Thyroid gland (tissue), 4 donors: ENCODE data around the gene RALB.

ENCODE experiments used
- POLR2A ChIP-seq, 2 donors: fragments of 450-650 bp; IDR thresholded peaks; one replicate each; pipeline ENCODE4 v1.6.1; 2017; ENCODE audit warnings: antibody characterized with exemption in 2 of 2, mild to moderate bottlenecking in 2 of 2, moderate library complexity in 1 of 2
- TF ChIP-seq, protein P1 (sequence below), 6 experiments: fragments of 200-600 bp in 3 of 6; fragments of 450-650 bp in 3 of 6; sonication (generic) in 3 of 6; IDR thresholded peaks; one replicate each; pipeline ENCODE4 v1.5.1; 2016 to 2019; ENCODE audit warnings: antibody characterized with exemption in 6 of 6, mild to moderate bottlenecking in 2 of 6, inconsistent platforms in 1 of 6, moderate library complexity in 1 of 6

DNA sequence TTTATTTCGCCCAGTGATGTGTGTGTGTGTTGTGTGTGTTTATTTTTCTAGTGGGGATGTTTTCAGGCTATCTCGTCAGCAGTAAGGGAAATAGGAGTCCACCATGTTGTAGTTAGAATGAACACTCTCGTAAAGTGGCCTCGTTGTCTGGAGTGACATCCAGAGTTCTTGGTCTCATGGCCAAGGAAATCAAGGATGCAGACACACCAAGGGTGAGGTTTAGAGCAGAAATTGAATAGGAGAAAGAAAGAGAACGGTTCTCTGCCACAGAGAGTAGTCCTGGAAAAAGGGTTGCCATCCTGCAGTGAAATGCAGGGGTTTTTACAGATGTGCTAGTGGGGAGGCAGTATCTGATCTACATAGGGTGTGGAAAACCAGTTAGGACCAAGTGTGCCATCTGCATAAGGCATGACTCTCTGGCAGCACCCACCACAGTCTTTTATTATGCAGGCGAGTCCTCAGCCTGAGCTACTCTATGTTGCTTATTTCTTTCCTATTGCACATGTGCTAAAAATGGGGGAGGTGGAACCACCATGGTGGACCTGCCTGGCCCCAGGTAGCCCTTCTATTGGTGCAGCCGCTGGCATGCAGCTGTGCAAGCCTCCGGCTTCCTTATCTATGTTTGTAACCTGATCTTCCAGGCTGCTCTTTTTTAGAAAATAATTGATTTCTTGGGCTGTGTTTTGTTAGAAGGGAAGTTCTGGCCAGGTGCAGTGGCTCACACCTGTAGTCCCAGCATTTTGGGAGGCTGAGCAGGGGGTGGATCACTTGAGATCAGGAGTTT, 23.2 kb downstream of the RALB start:
- TF ChIP-seq, protein P1, sequence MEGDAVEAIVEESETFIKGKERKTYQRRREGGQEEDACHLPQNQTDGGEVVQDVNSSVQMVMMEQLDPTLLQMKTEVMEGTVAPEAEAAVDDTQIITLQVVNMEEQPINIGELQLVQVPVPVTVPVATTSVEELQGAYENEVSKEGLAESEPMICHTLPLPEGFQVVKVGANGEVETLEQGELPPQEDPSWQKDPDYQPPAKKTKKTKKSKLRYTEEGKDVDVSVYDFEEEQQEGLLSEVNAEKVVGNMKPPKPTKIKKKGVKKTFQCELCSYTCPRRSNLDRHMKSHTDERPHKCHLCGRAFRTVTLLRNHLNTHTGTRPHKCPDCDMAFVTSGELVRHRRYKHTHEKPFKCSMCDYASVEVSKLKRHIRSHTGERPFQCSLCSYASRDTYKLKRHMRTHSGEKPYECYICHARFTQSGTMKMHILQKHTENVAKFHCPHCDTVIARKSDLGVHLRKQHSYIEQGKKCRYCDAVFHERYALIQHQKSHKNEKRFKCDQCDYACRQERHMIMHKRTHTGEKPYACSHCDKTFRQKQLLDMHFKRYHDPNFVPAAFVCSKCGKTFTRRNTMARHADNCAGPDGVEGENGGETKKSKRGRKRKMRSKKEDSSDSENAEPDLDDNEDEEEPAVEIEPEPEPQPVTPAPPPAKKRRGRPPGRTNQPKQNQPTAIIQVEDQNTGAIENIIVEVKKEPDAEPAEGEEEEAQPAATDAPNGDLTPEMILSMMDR (IDR thresholded peaks at IDR 0.05), result no peak
- TF ChIP-seq POLR2A (IDR thresholded peaks at IDR 0.05), result no peak
